Gastrocnemius medialis (tissue), 4 donors: ENCODE measurements around the gene DCTN2. TPM values are rescaled to one million over a fixed set of nuclear protein-coding genes. Genes with fewer than 3 reads are reported as not detected.
A peak's percentile ranks its signal among the peaks of the same experiment; 100 is the strongest.
"Not testable (repeated sequence)": the region's sequence is repeated elsewhere in the genome, so short reads cannot be mapped to it uniquely, and the experiment has no call there.

ENCODE experiments used
- ATAC-seq, 2 donors: fragments of 150-250 bp; one replicate each; pipeline ENCODE4 v1.9.1; 2016
- DNase-seq, 2 donors: peaks; one replicate each; pipeline ENCODE4 v3.0.0-alpha.2; 2019
- H3K27ac ChIP-seq, 4 donors: fragments of 200-600 bp; sonication (generic); 1 replicate in 1 of 4; 2 replicates in 3 of 4; pipeline ENCODE4 v1.5.1; 2016 to 2018; ENCODE audit warnings: mild to moderate bottlenecking in 2 of 4, moderate library complexity in 1 of 4
- H3K27me3 ChIP-seq, 3 donors: fragments of 200-600 bp; sonication (generic) in 2 of 3; 1 replicate in 1 of 3; 2 replicates in 2 of 3; pipeline versions ENCODE4 v1.5.1 to v1.6.0; 2016 to 2019; ENCODE audit warnings: mild to moderate bottlenecking in 1 of 3, moderate library complexity in 1 of 3
- H3K36me3 ChIP-seq, 2 donors: fragments of 200-600 bp; sonication (generic) in 1 of 2; one replicate each; pipeline ENCODE4 v1.5.1; 2017 to 2018
- H3K4me1 ChIP-seq, 2 donors: fragments of 200-600 bp; sonication (generic) in 1 of 2; one replicate each; pipeline ENCODE4 v1.5.1; 2016 to 2017; ENCODE audit warnings: mild to moderate bottlenecking in 2 of 2
- H3K4me3 ChIP-seq, 4 donors: fragments of 200-600 bp; sonication (generic) in 3 of 4; 1 replicate in 1 of 4; 2 replicates in 3 of 4; pipeline ENCODE4 v1.5.1; 2016 to 2019; ENCODE audit warnings: mild to moderate bottlenecking in 2 of 4
- H3K9me3 ChIP-seq, 3 donors: fragments of 200-600 bp; sonication (generic) in 2 of 3; 1 replicate in 1 of 3; 2 replicates in 2 of 3; pipeline ENCODE4 v1.5.1; 2016 to 2019
- POLR2A ChIP-seq, 2 donors: fragments of 450-650 bp; IDR thresholded peaks; one replicate each; pipeline ENCODE4 v1.6.1; 2017; ENCODE audit warnings: antibody characterized with exemption in 2 of 2, mild to moderate bottlenecking in 2 of 2, moderate library complexity in 2 of 2
- in situ Hi-C, 4 donors: fragments of 200-750 bp; cut with MboI; loops; one replicate each; pipeline versions ENCODE4 v1.15.0 to v1.8.0; 2017; ENCODE audit warnings: low sequenced_read_pairs in 4 of 4
- intact Hi-C: fragments of 100-400 bp; cut with DNase I; formaldehyde crosslinking; loops from one replicate; pipeline ENCODE4 v1.15.1; 2023; ENCODE audit warnings: low total_unique reads
- total RNA-seq, 4 donors: library from RNA; depleted of rRNA; stranded (reverse); fragments of >200 nt; gene quantifications; one replicate each; pipeline versions ENCODE4 v1.1.0 to v1.2.3, GENCODE V29; 2016
- TF ChIP-seq, protein P1 (sequence below), 5 experiments: fragments of 450-650 bp in 3 of 5; fragments of 200-600 bp in 2 of 5; sonication (generic) in 2 of 5; IDR thresholded peaks in 4 of 5; conservative IDR thresholded peaks in 1 of 5; 1 replicate in 4 of 5; 2 replicates in 1 of 5; pipeline ENCODE4 v1.5.1; 2016 to 2019; ENCODE audit warnings: antibody characterized with exemption in 5 of 5, mild to moderate bottlenecking in 3 of 5, moderate library complexity in 3 of 5

The DCTN2 gene
- total RNA-seq, 4 donors from 2014 or later: 147 to 265 (median 177) TPM

DNA sequence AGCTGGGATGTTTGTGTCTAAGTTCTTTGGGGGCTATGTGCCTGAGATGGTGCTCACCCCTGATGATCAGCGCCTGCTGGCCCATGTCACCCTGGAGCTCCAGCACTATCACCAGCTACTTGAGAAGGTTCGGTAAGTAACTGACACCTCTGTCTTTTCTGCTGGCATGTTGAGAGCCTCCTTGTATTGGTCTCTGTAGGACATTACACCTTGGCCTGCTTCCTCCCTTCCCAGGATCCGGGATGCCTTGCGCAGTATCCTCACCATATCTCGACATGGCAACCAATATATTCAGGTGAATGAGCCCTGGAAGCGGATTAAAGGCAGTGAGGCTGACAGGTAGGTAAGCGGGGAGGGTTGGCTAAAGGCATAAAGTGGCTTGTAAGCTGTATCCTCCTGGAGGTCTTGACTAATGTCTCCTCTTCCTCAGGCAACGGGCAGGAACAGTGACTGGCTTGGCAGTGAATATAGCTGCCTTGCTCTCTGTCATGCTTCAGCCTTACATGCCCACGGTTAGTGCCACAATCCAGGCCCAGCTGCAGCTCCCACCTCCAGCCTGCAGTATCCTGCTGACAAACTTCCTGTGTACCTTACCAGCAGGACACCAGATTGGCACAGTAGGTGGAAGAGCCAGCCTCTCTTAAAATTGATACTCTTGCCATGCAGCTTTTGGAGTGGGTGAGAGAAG is 32.1 kb downstream of the DCTN2 start:
- no peak for ATAC-seq

DNA sequence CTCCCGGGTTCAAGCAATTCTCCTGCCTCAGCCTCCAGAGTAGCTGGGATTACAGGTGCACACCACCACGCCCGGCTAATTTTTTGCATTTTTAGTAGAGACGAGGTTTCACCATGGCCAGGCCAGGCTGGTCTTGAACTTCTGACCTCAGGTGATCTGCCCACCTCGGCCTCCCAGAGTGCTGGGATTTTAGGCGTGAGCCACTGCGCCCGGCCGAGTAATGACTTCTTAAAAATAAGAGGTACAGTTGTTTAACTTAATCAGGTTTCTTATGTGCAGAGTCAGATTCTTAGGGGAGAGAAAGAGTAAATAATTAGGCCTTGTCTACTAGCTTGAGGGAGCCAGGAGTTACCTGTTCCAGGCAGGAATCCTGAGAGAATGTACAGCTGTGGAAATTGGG is 32.7 kb downstream of the DCTN2 start:
- H3K4me3 ChIP-seq, DNase-seq, ATAC-seq, H3K9me3 ChIP-seq, H3K27me3 ChIP-seq, intact Hi-C loops: not testable (repeated sequence)
- in situ Hi-C loops: loop anchor here in 1 of 4 donors (25.0 kb wide), 1 partner anchor 877 kb away; the partner anchor contains the start of genes ATP5F1B and BAZ2A
- Histone ChIP-seq H3K4me1 (peaks cover 20 to 26% of the 10 kb centered on the region in 2 donors), H3K36me3 (peaks cover 6 to 77% of the 10 kb centered on the region in 2 donors), H3K27ac (peak overlapping the region in 2 of 4 donors; percentile 93 to 97)

More for the DNA sequence above, 32.1 kb downstream of the DCTN2 start:
- DNase-seq: no peak
- H3K27ac ChIP-seq: peak overlapping the region in 3 of 4 donors; percentile 20 to 97 (median 93)
- peaks cover 6 to 71% of the 10 kb centered on the region in 2 donors for H3K36me3 ChIP-seq
- no peaks in the 10 kb centered on the region for H3K27me3 ChIP-seq
- TF ChIP-seq, protein P1, sequence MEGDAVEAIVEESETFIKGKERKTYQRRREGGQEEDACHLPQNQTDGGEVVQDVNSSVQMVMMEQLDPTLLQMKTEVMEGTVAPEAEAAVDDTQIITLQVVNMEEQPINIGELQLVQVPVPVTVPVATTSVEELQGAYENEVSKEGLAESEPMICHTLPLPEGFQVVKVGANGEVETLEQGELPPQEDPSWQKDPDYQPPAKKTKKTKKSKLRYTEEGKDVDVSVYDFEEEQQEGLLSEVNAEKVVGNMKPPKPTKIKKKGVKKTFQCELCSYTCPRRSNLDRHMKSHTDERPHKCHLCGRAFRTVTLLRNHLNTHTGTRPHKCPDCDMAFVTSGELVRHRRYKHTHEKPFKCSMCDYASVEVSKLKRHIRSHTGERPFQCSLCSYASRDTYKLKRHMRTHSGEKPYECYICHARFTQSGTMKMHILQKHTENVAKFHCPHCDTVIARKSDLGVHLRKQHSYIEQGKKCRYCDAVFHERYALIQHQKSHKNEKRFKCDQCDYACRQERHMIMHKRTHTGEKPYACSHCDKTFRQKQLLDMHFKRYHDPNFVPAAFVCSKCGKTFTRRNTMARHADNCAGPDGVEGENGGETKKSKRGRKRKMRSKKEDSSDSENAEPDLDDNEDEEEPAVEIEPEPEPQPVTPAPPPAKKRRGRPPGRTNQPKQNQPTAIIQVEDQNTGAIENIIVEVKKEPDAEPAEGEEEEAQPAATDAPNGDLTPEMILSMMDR (IDR thresholded peaks at IDR 0.05 in 4 of 5, conservative IDR thresholded peaks at IDR 0.05 in 1 of 5): no peak
- TF ChIP-seq POLR2A (IDR thresholded peaks at IDR 0.05): no peak
- H3K4me3 ChIP-seq: no peak overlapping the region
- H3K9me3 ChIP-seq: no peaks in the 10 kb centered on the region
- in situ Hi-C loops (loop anchor here in 1 of 4 donors (25.0 kb wide), 1 partner anchor 878 kb away; the partner anchor contains the start of genes ATP5F1B and BAZ2A), intact Hi-C loops (no loop called here)
- peaks cover 23 to 29% of the 10 kb centered on the region in 2 donors for H3K4me1 ChIP-seq

DNA sequence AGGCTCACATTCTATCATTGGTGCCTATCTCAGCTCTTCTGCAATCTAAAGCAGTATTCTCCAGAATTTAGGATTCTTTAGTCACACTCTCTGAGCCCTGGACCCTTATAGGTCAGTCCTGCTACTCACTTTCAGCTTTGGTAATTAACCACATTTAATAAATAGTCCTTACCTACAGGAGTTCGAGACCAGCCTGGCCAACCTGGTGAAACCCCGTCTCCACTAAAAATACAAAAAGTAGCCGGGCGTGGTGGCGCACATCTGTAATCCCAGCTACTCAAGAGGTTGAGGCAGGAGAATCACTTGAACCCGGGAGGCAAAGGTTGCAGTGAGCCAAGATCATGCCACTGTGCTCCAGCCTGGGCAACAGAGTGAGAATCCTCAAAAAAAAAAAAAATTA is 33.3 kb downstream of the DCTN2 start:
- in situ Hi-C loops: loop anchor here in 1 of 4 donors (25.0 kb wide), 1 partner anchor 876 kb away; the partner anchor contains the start of genes ATP5F1B and BAZ2A
- H3K4me3 ChIP-seq, H3K27me3 ChIP-seq, ATAC-seq, intact Hi-C loops, DNase-seq, H3K9me3 ChIP-seq: not testable (repeated sequence)
- Histone ChIP-seq H3K4me1 (peaks cover 14 to 20% of the 10 kb centered on the region in 2 donors), H3K36me3 (peaks cover 6 to 81% of the 10 kb centered on the region in 2 donors), H3K27ac (peak overlapping the region in 1 of 4 donors; percentile 46)

DNA sequence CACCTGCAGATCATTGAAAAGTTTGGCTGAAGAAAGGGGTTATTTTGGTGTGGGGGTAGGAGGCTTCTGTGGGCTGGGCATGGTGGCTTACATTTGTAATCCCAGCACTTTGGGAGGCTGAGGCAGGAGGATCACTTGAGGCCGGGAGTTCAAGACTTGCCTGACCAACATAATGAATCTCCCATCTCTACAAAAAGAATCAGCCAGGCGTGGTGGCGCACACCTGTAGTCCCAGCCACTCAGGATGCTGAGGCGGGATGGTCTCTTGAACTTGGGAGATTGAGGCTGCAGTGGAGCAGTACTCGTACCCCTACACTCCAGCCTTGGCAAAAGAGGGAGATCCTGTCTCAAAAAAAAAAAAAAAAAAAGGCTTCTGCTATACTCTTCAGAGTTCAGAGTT is 33.7 kb downstream of the DCTN2 start:
- no peak for TF ChIP-seq POLR2A (IDR thresholded peaks at IDR 0.05)
- TF ChIP-seq, protein P1 (IDR thresholded peaks at IDR 0.05 in 4 of 5, conservative IDR thresholded peaks at IDR 0.05 in 1 of 5): no peak
- H3K36me3 ChIP-seq: peaks cover 6 to 81% of the 10 kb centered on the region in 2 donors
- no peaks in the 10 kb centered on the region for H3K27me3 ChIP-seq
- peaks cover 10 to 16% of the 10 kb centered on the region in 2 donors for H3K4me1 ChIP-seq
- peak overlapping the region in 1 of 4 donors; percentile 46 for H3K27ac ChIP-seq
- H3K9me3 ChIP-seq: no peaks in the 10 kb centered on the region
- in situ Hi-C loops: loop anchor here in 1 of 4 donors (25.0 kb wide), 1 partner anchor 876 kb away; the partner anchor contains the start of genes ATP5F1B and BAZ2A
- no peak for DNase-seq
- no peak for ATAC-seq
- intact Hi-C loops: no loop called here
- H3K4me3 ChIP-seq: no peak overlapping the region

DNA sequence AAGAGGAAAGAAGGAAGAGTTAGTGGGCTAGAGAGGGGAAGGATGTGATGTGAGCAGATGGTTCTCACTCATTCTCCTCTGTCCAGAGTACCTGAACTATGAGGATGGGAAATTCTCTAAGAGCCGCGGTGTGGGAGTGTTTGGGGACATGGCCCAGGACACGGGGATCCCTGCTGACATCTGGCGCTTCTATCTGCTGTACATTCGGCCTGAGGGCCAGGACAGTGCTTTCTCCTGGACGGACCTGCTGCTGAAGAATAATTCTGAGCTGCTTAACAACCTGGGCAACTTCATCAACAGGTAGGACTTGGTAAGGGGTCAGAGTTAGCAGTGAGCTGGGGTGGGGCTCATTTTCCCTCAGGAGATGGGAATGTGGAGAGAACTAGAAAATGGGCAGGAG is 34.3 kb downstream of the DCTN2 start:
- Histone ChIP-seq H3K4me1 (peaks cover 4 to 10% of the 10 kb centered on the region in 2 donors), H3K36me3 (peaks cover 6 to 81% of the 10 kb centered on the region in 2 donors), H3K9me3 (no peaks in the 10 kb centered on the region), H3K27ac (peak overlapping the region in 1 of 4 donors; percentile 46), H3K4me3 (no peak overlapping the region), H3K27me3 (no peaks in the 10 kb centered on the region)
- in situ Hi-C loops (loop anchor here in 1 of 4 donors (25.0 kb wide), 1 partner anchor 875 kb away; the partner anchor contains the start of genes ATP5F1B and BAZ2A), intact Hi-C loops (no loop called here)
- ATAC-seq (no peak), DNase-seq (no peak)
- TF ChIP-seq, protein P1 (IDR thresholded peaks at IDR 0.05 in 4 of 5, conservative IDR thresholded peaks at IDR 0.05 in 1 of 5): no peak
- TF ChIP-seq POLR2A (IDR thresholded peaks at IDR 0.05): no peak
